Esophagus muscularis mucosa (tissue), 4 donors: ENCODE results near the gene STAT2. TPM values are rescaled to one million over a fixed set of nuclear protein-coding genes. Genes with fewer than 3 reads are reported as not detected.

ENCODE experiments used
- DNase-seq: peaks from one replicate; pipeline ENCODE4 v3.0.0-alpha.2; 2017; ENCODE audit errors: extremely low spot score
- H3K27ac ChIP-seq, 4 donors: fragments of 200-600 bp; sonication (generic); replicated peaks in 1 of 4; 1 replicate in 3 of 4; 2 replicates in 1 of 4; pipeline ENCODE4 v1.5.1; 2016 to 2019; ENCODE audit warnings: mild to moderate bottlenecking in 1 of 4
- H3K27me3 ChIP-seq, 4 donors: fragments of 200-600 bp; sonication (generic); one replicate each; pipeline versions ENCODE4 v1.5.1 to v1.6.0; 2016 to 2019
- H3K36me3 ChIP-seq, 4 donors: fragments of 200-600 bp; sonication (generic); one replicate each; pipeline ENCODE4 v1.5.1; 2016 to 2019
- H3K4me1 ChIP-seq, 4 donors: fragments of 200-600 bp; sonication (generic); one replicate each; pipeline ENCODE4 v1.5.1; 2016 to 2019
- H3K4me3 ChIP-seq, 4 donors: fragments of 200-600 bp; sonication (generic); 1 replicate in 2 of 4; 2 replicates in 2 of 4; pipeline ENCODE4 v1.5.1; 2016 to 2019; ENCODE audit warnings: mild to moderate bottlenecking in 4 of 4, moderate library complexity in 1 of 4
- H3K9me3 ChIP-seq, 4 donors: fragments of 200-600 bp; sonication (generic); 1 replicate in 3 of 4; 2 replicates in 1 of 4; pipeline ENCODE4 v1.5.1; 2016 to 2019
- CTCF ChIP-seq, 3 experiments: fragments of 200-600 bp in 2 of 3; fragments of 450-650 bp in 1 of 3; sonication (generic) in 2 of 3; IDR thresholded peaks; one replicate each; pipeline ENCODE4 v1.5.1; 2017 to 2019; ENCODE audit warnings: antibody characterized with exemption in 3 of 3, mild to moderate bottlenecking in 2 of 3, moderate library complexity in 1 of 3
- EP300 ChIP-seq: sonication (generic); formaldehyde crosslinking; IDR thresholded peaks from one replicate; pipeline ENCODE4 v1.6.1; 2017; ENCODE audit warnings: antibody characterized with exemption
- POLR2A ChIP-seq: fragments of 450-650 bp; IDR thresholded peaks from one replicate; pipeline ENCODE4 v1.6.1; 2017; ENCODE audit warnings: antibody characterized with exemption, moderate library complexity, mild to moderate bottlenecking, low read depth
- POLR2AphosphoS5 ChIP-seq, 2 donors: sonication (generic); formaldehyde crosslinking; IDR thresholded peaks; one replicate each; pipeline ENCODE4 v1.6.1; 2017; ENCODE audit warnings: antibody characterized with exemption in 2 of 2
- WGBS: methylation state at CpG from one replicate; pipeline ENCODE4 v1.1.5; 2018; 5-methylcytosine and 5-hydroxymethylcytosine counted together
- intact Hi-C: fragments of 100-400 bp; cut with DNase I; formaldehyde crosslinking; loops from one replicate; pipeline ENCODE4 v1.15.1; 2023
- total RNA-seq, 4 donors: library from RNA; depleted of rRNA; stranded (reverse); fragments of >200 nt; gene quantifications; one replicate each; pipeline versions ENCODE4 v1.1.0 to v1.2.1, GENCODE V29; 2016

Gene STAT2
- total RNA-seq, 4 donors from 2014 or later, result 55.7 to 78.9 (median 68.2) TPM

DNA sequence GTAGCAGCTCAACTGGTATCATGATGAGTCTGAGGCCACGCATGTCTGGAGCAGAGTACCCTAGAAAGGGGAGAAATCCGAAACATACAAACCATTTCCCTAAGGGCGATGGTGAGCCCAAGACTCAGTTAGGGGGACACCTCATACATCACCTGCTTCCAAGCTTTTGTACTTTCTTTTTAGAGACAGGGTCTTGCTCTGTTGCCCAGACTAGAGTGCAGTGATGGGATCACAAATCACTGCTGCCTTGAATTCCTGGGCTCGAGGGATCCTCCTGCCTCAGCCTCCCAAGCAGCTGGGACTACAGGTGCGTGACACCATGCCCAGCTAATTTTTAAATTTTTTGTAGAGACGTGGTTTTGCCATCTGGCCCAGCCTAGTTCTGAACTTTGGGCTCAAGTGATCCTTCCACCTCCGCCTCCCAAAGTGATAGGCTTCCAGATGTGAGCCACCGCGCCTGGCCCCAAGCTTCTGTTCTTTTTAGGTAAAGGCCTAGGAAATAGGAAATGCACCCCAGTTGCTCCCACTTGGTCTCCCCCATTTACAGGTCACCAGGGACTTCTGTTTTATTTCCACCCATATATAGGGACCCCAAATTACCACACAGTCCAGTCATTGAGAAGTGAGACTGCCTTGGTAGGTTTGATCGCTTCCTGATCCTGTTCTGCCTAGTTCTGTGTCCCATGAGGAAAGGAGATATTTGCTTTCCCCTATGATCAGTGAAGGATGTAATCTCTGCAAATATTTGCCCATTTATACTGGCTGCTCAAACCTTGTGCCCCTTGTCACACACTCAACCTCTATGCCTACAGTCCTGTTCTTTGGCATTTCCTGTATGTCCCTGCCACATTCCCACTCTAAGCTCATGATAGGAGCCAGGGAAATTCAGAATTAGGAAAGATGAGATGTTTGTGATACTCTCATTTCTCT lies 2.5 kb upstream of the STAT2 start, which contains the start of gene APOF:
TSS of gene APOF (minus strand) at position 728 of the 930 bp plus-strand sequence. CDS start at position 616, 112 bp downstream.
- Histone ChIP-seq H3K4me1 (peaks cover 13 to 29% (median 24%) of the 10 kb centered on the region in 4 donors), H3K9me3 (no peaks in the 10 kb centered on the region), H3K36me3 (no peaks in the 10 kb centered on the region), H3K4me3 (no peak within 1 kb of the TSS), H3K27ac (no peak within 1 kb of the TSS), H3K27me3 (no peaks in the 10 kb centered on the region)
- intact Hi-C loops, result loop anchor here (5.0 kb wide), 1 partner anchor 100 kb away; no protein-coding TSS in a partner anchor
- TF ChIP-seq POLR2A (no peak), POLR2AphosphoS5 (IDR thresholded peaks at IDR 0.05) (no peak), CTCF (IDR thresholded peaks at IDR 0.05) (no peak), EP300 (no peak)
- WGBS, result 93% methylated on average over 10 of the region's 10 CpGs
- no peak for DNase-seq

- DNase-seq, result no peak
- intact Hi-C loops, result loop anchor here (5.0 kb wide), 1 partner anchor 101 kb away; no protein-coding TSS in a partner anchor
- TF ChIP-seq POLR2AphosphoS5 (IDR thresholded peaks at IDR 0.05), result no peak
- no peaks in the 10 kb centered on the region for H3K27me3 ChIP-seq
- no peak overlapping the region for H3K4me3 ChIP-seq
- H3K27ac ChIP-seq, result peak overlapping the region in 1 of 4 donors; percentile 93
- H3K4me1 ChIP-seq, result peaks cover 13 to 32% (median 28%) of the 10 kb centered on the region in 4 donors
- H3K36me3 ChIP-seq, result peaks cover 0 to under 1% (median 0%) of the 10 kb centered on the region in 4 donors
- 92% methylated on average over 4 of the region's 8 CpGs for WGBS
- H3K9me3 ChIP-seq, result no peaks in the 10 kb centered on the region
Measured at GRCh38 chr12:56361487-56362129, 1.7 kb upstream of the STAT2 start.

DNA sequence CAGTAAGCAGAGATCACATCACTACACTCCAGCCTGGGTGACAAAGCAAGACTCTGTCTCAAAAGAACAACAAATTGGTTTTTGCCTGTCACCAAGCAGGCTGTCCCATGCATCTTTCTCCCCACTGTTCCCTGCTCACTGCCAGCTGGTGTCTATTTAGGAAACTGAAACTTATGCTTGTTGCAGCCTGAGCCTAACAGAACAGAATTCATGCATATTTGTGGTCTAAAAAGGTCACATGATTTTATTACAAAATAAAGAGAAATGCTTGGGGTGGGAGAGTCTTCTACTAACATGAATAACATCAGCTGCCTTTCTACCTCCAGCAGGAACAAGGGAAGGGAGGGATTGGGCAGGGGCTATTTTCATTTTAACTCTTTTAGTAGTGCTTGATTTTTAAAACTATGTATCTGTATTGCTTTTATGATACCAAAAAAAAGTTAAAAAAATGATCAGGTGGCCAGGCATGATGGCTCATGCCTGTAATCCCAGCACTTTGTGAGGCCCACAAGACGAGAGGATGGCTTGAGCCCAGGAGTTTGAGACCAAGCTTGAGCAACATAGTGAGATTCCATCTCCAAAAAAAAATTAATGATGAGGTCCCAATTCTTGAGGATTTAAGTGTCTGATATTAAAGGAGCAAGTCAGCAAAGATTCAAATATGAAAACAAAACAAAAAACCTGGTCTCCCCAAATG lies 923 bp downstream of the STAT2 start:
- peaks cover 20 to 27% (median 25%) of the 10 kb centered on the region in 4 donors for H3K36me3 ChIP-seq
- no peaks in the 10 kb centered on the region for H3K9me3 ChIP-seq
- TF ChIP-seq POLR2AphosphoS5 (IDR thresholded peaks at IDR 0.05) (peak in 1 of 2 donors; percentile 35), EP300 (no peak), POLR2A (no peak), CTCF (IDR thresholded peaks at IDR 0.05) (no peak)
- DNase-seq, result no peak
- WGBS, result 5% methylated on average over 1 of the region's 1 CpG
- H3K27ac ChIP-seq, result peak overlapping the region; percentile 91 to 94 (median 92)
- no peaks in the 10 kb centered on the region for H3K27me3 ChIP-seq
- intact Hi-C loops, result no loop called here
- H3K4me3 ChIP-seq, result peak overlapping the region; percentile 71 to 86 (median 80)
- peaks cover 13 to 32% (median 28%) of the 10 kb centered on the region in 4 donors for H3K4me1 ChIP-seq

GRCh38 chr12:56351325-56351724 lies 8.6 kb downstream of the STAT2 start:
- WGBS, result no CpG with 5 or more reads among the region's 2 CpGs
- TF ChIP-seq EP300 (no peak), POLR2A (no peak), POLR2AphosphoS5 (IDR thresholded peaks at IDR 0.05) (no peak), CTCF (IDR thresholded peaks at IDR 0.05) (no peak)
- DNase-seq, result no peak
- H3K4me1 ChIP-seq, result no peaks in the 10 kb centered on the region
- H3K36me3 ChIP-seq, result peaks cover 82 to 100% (median 98%) of the 10 kb centered on the region in 4 donors
- intact Hi-C loops, result no loop called here
- H3K27ac ChIP-seq, result no peak overlapping the region
- H3K27me3 ChIP-seq, result no peaks in the 10 kb centered on the region
- H3K9me3 ChIP-seq, result no peaks in the 10 kb centered on the region
- H3K4me3 ChIP-seq, result no peak overlapping the region
